NCI-H82 treated with DMSO at 0.1 percent for 48 hours (cell line): Measurements from ENCODE around the gene RPN1.

Experiments
- DNase-seq: peaks from one replicate; lab custom pipeline; 2025; ENCODE audit not compliant: unreplicated experiment; lab: John Stamatoyannopoulos, UW

RPN1 gene

GRCh38 chr3:128585189-128585588 is 65.4 kb downstream of the RPN1 start:
- no peak for DNase-seq

DNA sequence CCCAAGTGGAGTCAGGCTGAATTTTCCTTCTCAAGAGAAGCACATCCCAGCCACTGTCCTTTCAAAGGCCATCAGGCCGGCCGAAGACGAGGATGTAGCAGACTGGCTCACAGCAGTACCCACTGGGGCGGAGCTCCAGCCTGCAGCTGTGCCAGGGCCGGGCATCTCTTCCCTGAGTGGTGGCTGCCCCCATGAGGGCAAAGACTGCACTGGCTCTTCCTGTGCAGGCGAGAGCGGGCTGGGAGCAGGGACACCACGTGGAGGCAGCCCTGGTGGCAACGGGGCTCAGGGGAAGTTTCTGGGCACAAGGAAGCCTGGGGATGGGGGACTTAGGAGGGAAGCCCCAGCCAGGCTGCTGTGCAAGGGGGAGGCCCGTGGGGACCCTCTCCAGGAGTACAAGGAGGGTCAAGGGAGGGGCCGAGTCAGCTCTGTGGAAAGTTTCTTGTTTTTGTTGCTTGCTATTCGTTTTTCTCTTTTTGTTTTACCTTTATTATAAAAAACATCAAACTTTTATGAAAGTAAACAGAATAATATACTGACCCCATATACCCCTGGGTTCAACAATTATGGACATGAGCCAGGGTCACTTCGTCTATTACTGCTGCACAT is 66.1 kb downstream of the RPN1 start:
- no peak for DNase-seq

DNA sequence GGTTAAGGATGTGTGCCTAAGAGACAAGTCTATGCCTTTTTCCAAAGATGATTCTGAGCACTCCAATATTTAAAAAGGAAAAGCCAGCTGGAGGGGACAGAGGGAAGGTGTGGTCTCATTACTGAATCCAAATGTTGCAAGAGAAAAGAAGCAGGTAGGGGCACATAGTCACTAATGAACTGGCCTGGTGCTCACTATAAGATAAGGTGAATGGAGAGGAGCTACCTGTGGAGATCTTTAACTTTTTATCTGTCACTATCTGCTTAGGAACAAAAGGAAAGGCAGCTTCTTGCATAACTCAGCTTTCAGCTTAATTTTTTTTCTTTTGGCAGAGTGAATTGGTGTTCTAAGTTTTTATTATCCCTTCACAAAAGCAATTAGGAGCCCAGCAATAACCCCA is 69.1 kb downstream of the RPN1 start:
- no peak for DNase-seq

DNA sequence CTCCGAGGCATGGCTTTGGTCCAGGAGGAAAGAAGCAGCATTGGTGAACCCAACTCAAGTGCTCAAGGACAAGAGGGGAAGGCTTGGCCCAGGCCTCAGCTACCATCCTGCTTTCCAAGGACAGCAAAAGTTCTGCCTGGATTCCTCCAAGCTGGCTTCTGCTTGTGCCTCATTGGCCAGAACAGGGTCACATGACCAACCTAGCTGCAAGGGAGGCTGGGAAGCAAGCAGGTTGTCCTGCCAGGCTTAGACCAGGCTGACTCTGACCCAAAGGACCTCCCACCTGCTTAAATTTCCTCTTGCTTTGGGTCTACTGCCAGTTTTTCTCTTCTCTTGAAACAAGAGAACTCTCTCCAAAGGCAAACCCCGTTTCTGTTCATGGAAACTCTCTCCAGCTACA is 70.7 kb downstream of the RPN1 start:
- no peak for DNase-seq

- no peak for DNase-seq
These were observed 72.3 kb downstream of the RPN1 start for GRCh38 chr3:128578346-128578745.

GRCh38 chr3:128577711-128578110 is 72.9 kb downstream of the RPN1 start:
- DNase-seq = no peak

GRCh38 chr3:128576290-128576689 is 74.3 kb downstream of the RPN1 start:
- no peak for DNase-seq

GRCh38 chr3:128575777-128576176 is 74.8 kb downstream of the RPN1 start:
- no peak for DNase-seq

DNA sequence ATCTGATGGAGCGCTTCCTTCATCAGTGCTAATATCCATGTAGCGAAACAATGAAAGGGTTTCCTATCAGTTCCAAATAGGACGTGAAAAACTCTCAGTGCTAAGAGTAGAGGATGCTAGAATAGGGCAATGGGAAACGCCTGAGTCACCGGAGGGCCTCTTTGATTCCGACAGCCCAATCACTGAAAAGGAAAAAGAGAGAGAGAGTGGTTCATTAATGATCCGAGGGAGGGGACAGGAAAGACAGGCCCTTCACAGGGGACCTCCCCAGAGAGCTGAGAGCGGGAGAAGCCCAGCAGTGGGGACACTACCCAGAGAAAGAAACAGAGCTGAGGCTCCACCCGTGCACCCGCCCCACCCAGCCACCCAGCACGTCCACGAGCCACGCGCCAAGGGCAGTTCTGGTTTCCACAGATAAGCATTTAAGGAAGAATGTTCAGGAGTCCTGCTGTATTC is 76.9 kb downstream of the RPN1 start:
- no peak for DNase-seq

- DNase-seq = no peak
These were observed 77.5 kb downstream of the RPN1 start for GRCh38 chr3:128573160-128573559.

DNA sequence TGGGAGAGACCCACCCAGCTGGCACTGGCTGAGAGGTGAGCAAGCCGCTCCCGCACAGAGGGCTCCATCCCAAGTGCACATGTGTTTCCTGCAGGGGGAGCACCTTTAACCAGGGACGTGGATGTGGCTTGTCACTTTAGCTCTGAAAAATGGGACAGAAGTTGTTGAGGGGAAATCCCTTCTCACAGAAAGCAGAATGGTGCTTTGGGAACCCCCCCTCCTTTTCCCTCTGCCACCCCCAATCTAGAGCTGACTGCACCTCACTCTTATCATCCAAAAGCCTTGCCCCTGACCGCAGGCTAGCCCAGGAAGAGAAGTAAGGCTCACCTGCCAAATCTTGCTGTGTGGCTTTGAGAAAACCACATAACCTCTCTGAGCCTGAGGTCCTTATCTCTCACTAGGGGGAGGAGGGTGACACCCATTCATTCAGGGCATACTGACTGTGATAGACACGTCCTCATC is 77.9 kb downstream of the RPN1 start:
- DNase-seq = no peak

- no peak for DNase-seq
These were observed 78.6 kb downstream of the RPN1 start for GRCh38 chr3:128572013-128572412.
